Activated naive CD4-positive, alpha-beta T cell treated with anti-CD3 and anti-CD28 coated beads, Interleukin-2, amount 50 U/mL, for 72 hours (primary cell): Measurements from ENCODE around the gene AR. TPM values are rescaled to one million over a fixed set of nuclear protein-coding genes. Genes with fewer than 3 reads are reported as not detected.

ENCODE experiments used
- ATAC-seq, 2 donors: fragments of 150-1000 bp; cut with Tn5 transposase; 2 replicates each; pipeline ENCODE4 v1.10.0; 2021; ENCODE audit warnings: mild to moderate bottlenecking in 2 of 2, moderate library complexity in 2 of 2
- DNase-seq, 2 donors: peaks; one replicate each; pipeline ENCODE4 v3.0.0; 2021 to 2022; ENCODE audit warnings: low spot score in 2 of 2
- H3K27ac Mint-ChIP-seq, 2 donors: one replicate each; pipeline ENCODE4 v1.8.0; 2022; ENCODE audit warnings: mild to moderate bottlenecking in 2 of 2, mixed read lengths in 2 of 2
- H3K36me3 Mint-ChIP-seq, 2 donors: one replicate each; pipeline ENCODE4 v1.8.0; 2022; ENCODE audit warnings: mixed read lengths in 2 of 2
- H3K9me3 Mint-ChIP-seq, 2 donors: one replicate each; pipeline ENCODE4 v1.8.0; 2022; ENCODE audit warnings: mixed read lengths in 2 of 2
- total RNA-seq, 2 donors: library from RNA; stranded (reverse); gene quantifications; one replicate each; pipeline ENCODE4 v1.2.3, GENCODE V29; 2022

The AR gene
- total RNA-seq, 2 donors from 2014 or later: not detected

DNA sequence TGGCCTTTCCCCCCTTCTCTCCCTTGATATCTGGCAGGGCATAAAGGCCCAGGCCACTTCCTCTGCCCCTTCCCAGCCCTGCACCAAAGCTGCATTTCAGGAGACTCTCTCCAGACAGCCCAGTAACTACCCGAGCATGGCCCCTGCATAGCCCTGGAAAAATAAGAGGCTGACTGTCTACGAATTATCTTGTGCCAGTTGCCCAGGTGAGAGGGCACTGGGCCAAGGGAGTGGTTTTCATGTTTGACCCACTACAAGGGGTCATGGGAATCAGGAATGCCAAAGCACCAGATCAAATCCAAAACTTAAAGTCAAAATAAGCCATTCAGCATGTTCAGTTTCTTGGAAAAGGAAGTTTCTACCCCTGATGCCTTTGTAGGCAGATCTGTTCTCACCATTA, 183.8 kb downstream of the AR start:
- ATAC-seq: no peak
- Mint-ChIP-seq H3K36me3 (no peaks in the 10 kb centered on the region), H3K9me3 (peaks cover 0 to 3% of the 10 kb centered on the region in 2 donors), H3K27ac (no peak overlapping the region)
- no peak for DNase-seq

DNA sequence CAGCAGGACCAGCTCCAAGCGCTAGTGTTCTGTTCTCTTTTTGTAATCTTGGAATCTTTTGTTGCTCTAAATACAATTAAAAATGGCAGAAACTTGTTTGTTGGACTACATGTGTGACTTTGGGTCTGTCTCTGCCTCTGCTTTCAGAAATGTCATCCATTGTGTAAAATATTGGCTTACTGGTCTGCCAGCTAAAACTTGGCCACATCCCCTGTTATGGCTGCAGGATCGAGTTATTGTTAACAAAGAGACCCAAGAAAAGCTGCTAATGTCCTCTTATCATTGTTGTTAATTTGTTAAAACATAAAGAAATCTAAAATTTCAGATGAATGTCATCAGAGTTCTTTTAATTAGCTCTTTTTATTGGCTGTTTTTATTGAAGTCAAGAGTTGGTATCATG, 186.5 kb downstream of the AR start:
- no peak for ATAC-seq
- Mint-ChIP-seq H3K9me3 (no peaks in the 10 kb centered on the region), H3K27ac (no peak overlapping the region), H3K36me3 (no peaks in the 10 kb centered on the region)
- DNase-seq: no peak

DNA sequence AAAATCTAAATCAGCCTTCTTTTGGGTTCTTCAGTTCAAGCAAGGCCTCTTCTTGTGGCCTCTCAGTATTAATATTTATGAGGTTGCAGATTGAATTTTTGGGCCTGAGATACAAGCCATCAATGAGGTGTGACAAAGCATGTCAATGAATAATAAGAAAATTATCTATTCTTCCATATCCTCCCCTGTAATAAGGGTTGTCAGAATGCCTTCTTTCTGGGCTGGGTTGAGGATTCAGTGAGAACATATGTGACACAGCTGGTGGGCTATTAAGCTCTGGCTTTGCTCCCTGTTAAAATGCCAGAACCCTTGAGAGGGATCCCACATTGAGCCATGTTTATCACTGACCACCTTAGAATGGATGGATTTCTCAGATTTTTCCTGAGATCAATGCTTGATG, 187.2 kb downstream of the AR start:
- no peak for DNase-seq
- H3K27ac Mint-ChIP-seq: no peak overlapping the region
- no peaks in the 10 kb centered on the region for H3K9me3 Mint-ChIP-seq
- no peak for ATAC-seq
- H3K36me3 Mint-ChIP-seq: no peaks in the 10 kb centered on the region

DNA sequence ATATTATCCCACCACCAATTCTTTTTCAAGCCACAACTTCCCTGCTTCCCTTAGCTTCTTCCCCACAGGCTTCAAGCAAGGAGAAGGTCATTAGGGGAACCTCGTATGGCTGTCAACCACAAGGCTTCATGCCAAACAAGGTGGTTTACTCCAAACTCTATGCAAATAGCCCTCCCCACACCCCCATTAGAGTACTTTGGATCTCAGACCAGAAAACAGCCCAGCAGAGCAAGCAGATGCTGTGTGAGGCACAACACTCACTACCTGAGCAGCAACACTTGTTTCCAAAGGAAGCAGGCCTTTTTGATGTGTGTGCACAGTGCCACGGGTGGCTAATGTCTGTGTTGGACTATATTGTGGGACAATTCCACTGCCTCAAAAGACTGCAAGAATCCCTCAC, 189.0 kb downstream of the AR start:
- H3K27ac Mint-ChIP-seq: no peak overlapping the region
- H3K9me3 Mint-ChIP-seq: no peaks in the 10 kb centered on the region
- no peaks in the 10 kb centered on the region for H3K36me3 Mint-ChIP-seq
- ATAC-seq: no peak
- no peak for DNase-seq

DNA sequence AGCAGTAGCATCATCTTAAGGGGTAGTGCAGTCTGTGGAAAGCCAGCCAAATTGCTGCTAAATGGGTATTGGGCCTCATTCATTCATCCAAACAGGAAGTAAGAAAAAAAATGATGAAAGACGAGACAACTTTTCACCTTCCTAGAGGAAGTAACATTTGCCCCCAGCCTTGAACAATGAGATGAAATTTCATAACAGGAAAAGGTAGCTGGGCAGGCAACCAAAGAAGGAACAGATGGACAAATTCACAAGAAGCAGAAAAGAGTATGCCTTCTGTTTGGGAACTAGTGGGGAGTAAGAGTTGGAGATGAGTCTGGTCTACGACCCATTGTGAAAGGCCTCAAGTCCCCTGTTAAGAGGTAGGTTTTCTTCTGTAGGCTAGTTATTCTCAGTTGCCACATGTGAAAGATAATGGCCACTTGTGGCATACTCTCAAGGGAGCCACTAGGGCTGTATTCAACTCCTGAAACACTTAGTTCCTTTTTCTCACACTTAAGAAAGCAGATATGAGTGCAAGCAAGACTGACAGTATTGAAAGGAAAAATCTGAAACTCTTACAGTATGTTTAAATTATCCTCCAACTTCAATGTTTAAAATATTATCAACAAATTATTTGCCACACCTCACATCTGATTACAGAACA, 190.4 kb downstream of the AR start:
- Mint-ChIP-seq H3K27ac (no peak overlapping the region), H3K36me3 (no peaks in the 10 kb centered on the region), H3K9me3 (no peaks in the 10 kb centered on the region)
- no peak for DNase-seq
- ATAC-seq: no peak

DNA sequence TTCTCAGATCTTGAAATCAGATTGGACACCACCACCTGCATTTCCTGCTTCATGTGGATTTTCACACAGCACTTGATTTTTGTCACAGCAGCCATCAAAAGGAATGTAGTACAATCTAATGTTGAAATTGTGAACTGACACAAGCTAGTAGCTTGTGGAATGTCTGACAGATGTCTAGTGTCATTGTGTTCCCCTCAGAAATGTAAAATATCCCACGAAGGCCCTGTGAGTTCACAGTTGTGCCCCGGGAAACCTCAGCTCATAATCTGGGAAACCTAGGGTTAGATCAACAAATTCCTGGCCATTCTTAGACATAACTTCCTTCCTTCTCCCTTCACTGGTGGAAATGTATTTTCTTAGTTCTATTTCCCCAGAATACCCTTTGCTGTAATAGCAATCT, 205.7 kb downstream of the AR start:
- Mint-ChIP-seq H3K27ac (no peak overlapping the region), H3K36me3 (no peaks in the 10 kb centered on the region), H3K9me3 (peaks cover 0 to 3% of the 10 kb centered on the region in 2 donors)
- DNase-seq: no peak
- ATAC-seq: no peak

DNA sequence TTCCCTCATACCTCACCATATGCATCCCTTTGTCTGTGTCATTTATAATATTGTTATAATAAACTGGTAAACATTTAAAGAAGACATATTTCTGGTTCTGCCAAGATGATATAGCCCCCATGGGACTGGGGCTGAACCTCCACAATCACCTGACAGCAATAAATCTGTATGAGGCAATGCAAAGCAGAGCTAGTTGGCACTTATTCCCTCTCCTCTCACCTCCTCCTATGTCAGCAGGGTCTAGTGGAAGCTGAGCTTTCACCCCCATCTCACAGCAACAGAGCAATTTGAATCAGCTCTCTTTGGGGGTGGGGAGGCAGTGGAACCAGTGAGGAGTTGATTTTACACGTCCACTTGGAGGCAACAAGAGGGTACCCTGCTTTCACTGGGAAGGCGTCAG, 206.9 kb downstream of the AR start:
- H3K9me3 Mint-ChIP-seq: peaks cover 0 to 4% of the 10 kb centered on the region in 2 donors
- ATAC-seq: no peak

DNA sequence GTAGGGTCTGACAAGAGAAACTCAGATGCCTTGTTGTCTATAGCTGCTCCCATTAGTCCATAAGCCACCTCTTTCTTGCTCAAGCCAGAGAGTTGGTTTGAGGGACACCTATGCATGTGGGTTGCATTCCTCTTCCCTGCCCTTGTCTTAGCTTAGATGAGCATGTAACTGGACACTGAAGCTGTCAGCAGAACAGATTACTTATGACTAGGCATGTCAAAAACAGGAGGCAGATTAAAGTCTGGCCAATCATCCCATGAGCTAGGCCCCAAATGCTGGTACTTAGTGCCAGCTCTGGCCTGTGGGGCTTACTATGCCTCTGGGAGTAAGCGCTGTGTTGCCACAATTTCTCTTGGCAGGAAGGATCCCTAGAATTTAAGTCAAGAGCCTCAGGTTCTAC, 215.2 kb downstream of the AR start:
- ATAC-seq (no peak), DNase-seq (no peak)
- Mint-ChIP-seq H3K9me3 (peaks cover 5 to 11% of the 10 kb centered on the region in 2 donors), H3K27ac (no peak overlapping the region), H3K36me3 (no peaks in the 10 kb centered on the region)

More for the DNA sequence above, 206.9 kb downstream of the AR start:
- Mint-ChIP-seq H3K36me3 (no peaks in the 10 kb centered on the region), H3K27ac (no peak overlapping the region)
- DNase-seq: no peak

DNA sequence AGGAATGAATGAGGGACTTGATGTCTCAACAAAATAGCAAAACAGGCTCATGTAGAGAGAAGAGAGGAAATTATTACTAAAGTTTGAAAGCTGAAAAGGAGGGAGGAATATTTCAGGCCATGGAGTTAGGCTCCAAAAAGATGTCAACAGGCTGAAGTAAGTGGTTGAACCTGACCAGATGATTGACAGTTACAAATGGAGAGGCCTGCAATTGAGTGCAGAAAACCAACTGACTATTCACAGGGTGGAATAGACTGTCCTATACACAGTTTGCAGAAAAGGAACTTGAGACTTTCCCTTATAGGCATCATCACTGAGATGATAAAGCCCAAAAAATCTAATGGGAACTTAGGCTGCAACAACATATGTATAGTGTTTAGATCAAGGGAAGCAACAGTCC, 233.3 kb downstream of the AR start:
- Mint-ChIP-seq H3K27ac (no peak overlapping the region), H3K9me3 (peaks cover 3 to 5% of the 10 kb centered on the region in 2 donors), H3K36me3 (peaks cover 0 to 7% of the 10 kb centered on the region in 2 donors)
- ATAC-seq (no peak), DNase-seq (no peak)

DNA sequence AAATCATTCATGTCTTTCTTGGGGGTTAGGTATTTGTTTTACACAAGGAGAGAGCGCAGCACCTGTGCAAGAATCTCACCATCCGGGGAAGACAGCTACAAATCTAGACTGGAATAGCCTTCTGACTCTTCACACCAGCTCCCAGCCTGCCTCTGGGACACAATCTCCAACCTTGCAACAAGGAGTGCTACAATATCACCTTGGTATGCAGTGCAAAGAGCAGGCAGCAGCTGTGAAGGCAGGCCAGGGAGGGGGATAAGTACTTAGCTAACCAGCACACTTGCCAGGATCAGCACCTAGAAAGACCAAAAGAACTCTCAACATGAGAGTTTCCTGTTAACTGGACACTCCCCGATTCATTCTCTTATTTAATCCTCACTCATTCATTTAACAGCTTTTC, 235.3 kb downstream of the AR start:
- no peaks in the 10 kb centered on the region for H3K9me3 Mint-ChIP-seq
- ATAC-seq: no peak
- no peak overlapping the region for H3K27ac Mint-ChIP-seq
- H3K36me3 Mint-ChIP-seq: no peaks in the 10 kb centered on the region
- no peak for DNase-seq
